ENCODE results near the gene ZBTB43. TPM values are rescaled to one million over a fixed set of nuclear protein-coding genes. Genes with fewer than 3 reads are reported as not detected.

Gene ZBTB43
- total RNA-seq, 4 donors from 2014 or later: 8.7 to 9.9 (median 9.4) TPM

DNA sequence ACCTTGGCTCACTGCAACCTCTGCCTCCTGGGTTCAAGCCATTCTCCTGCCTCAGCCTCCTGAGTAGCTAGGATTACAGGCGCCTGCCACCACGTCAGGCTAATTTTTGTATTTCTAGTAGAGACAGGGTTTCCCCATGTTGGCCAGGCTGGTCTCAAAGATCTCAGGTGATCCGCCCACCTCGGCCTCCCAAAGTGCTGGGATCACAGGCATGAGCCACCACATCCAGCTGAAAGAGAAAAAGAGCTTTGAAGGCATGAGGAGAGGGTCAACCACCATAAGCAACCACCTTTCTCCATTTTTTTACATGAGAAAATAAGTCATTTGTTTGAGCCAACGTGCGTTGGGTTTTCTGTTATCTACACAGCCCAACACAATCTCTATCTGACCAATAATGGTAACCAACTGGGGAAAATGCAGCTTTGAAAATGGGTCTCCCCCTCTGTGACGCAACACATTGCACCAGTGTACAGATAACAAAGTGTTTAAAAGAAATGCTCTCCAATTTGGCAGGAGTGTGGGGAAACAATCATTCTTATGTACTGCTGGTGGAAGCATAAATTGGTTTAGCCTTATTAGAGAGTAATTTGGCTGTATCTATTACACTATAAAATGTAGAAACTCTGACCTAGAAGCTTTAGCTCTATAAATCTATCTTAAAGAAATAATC, 45.8 kb upstream of the ZBTB43 start:
- H3K36me3 ChIP-seq: no peaks in the 10 kb centered on the region
- no peak overlapping the region for H3K27ac ChIP-seq (replicated peaks in 1 of 4)
- no peaks in the 10 kb centered on the region for H3K4me1 ChIP-seq
- H3K4me3 ChIP-seq: no peak overlapping the region
- intact Hi-C loops (cut with DNase I): no loop called here
- TF ChIP-seq POLR2A (IDR thresholded peaks at IDR 0.05; ENCODE audit: low read depth): no peak
- TF ChIP-seq, protein P1, sequence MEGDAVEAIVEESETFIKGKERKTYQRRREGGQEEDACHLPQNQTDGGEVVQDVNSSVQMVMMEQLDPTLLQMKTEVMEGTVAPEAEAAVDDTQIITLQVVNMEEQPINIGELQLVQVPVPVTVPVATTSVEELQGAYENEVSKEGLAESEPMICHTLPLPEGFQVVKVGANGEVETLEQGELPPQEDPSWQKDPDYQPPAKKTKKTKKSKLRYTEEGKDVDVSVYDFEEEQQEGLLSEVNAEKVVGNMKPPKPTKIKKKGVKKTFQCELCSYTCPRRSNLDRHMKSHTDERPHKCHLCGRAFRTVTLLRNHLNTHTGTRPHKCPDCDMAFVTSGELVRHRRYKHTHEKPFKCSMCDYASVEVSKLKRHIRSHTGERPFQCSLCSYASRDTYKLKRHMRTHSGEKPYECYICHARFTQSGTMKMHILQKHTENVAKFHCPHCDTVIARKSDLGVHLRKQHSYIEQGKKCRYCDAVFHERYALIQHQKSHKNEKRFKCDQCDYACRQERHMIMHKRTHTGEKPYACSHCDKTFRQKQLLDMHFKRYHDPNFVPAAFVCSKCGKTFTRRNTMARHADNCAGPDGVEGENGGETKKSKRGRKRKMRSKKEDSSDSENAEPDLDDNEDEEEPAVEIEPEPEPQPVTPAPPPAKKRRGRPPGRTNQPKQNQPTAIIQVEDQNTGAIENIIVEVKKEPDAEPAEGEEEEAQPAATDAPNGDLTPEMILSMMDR (IDR thresholded peaks at IDR 0.05): no peak
- TF ChIP-seq POLR2AphosphoS5 (IDR thresholded peaks at IDR 0.05): no peak
- TF ChIP-seq EP300 (IDR thresholded peaks at IDR 0.05): no peak
- H3K27me3 ChIP-seq: peaks cover 0 to 41% (median 0%) of the 10 kb centered on the region in 4 donors
- DNase-seq (ENCODE audit: extremely low spot score): no peak
- WGBS: 88% methylated on average over 5 of the region's 7 CpGs
- H3K9me3 ChIP-seq: no peaks in the 10 kb centered on the region

DNA sequence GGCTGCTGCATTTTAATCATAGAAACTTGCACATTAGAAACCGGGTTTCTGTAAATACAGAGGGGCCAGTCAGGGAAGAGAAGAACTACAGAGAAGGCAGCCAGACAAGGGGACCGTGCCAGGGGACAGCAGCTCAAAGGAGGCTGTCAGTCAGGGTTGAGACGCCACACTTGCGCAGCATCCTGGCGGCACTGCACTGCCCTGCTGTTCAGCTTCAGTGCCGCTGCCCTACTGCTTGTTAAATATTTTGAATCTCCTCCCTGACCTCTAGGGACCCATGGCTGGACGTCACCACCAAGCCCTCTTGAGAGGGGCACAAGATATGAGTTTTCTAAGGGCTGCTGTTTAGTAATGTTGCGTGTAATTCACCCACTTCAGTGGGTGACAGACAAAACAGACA, 43.6 kb upstream of the ZBTB43 start:
- no peak for DNase-seq (ENCODE audit: extremely low spot score)
- WGBS: 60% methylated on average over 8 of the region's 8 CpGs
- intact Hi-C loops (cut with DNase I): no loop called here

GRCh38 chr9:126763130-126763764, 41.6 kb upstream of the ZBTB43 start:
- 90% methylated on average over 7 of the region's 7 CpGs for WGBS
- TF ChIP-seq EP300 (IDR thresholded peaks at IDR 0.05) (no peak), POLR2A (IDR thresholded peaks at IDR 0.05; ENCODE audit: low read depth) (no peak), POLR2AphosphoS5 (IDR thresholded peaks at IDR 0.05) (no peak)
- TF ChIP-seq, protein P1 (IDR thresholded peaks at IDR 0.05): no peak
- DNase-seq (ENCODE audit: extremely low spot score): no peak
- no peak overlapping the region for H3K4me3 ChIP-seq
- H3K27me3 ChIP-seq: peaks cover 0 to 20% (median 0%) of the 10 kb centered on the region in 4 donors
- H3K36me3 ChIP-seq: no peaks in the 10 kb centered on the region
- H3K9me3 ChIP-seq: no peaks in the 10 kb centered on the region
- intact Hi-C loops (cut with DNase I): no loop called here
- no peaks in the 10 kb centered on the region for H3K4me1 ChIP-seq
- H3K27ac ChIP-seq (replicated peaks in 1 of 4): no peak overlapping the region

More for the DNA sequence above, 43.6 kb upstream of the ZBTB43 start:
- no peak overlapping the region for H3K27ac ChIP-seq (replicated peaks in 1 of 4)
- no peaks in the 10 kb centered on the region for H3K36me3 ChIP-seq
- TF ChIP-seq, protein P1 (IDR thresholded peaks at IDR 0.05): no peak
- no peaks in the 10 kb centered on the region for H3K9me3 ChIP-seq
- no peaks in the 10 kb centered on the region for H3K4me1 ChIP-seq
- no peak overlapping the region for H3K4me3 ChIP-seq
- peaks cover 0 to 21% (median 0%) of the 10 kb centered on the region in 4 donors for H3K27me3 ChIP-seq

- TF ChIP-seq, protein P1 (IDR thresholded peaks at IDR 0.05): peak in 1 of 3 experiments; percentile 42
- TF ChIP-seq POLR2A (IDR thresholded peaks at IDR 0.05; ENCODE audit: low read depth): no peak
- no peak for TF ChIP-seq EP300 (IDR thresholded peaks at IDR 0.05)
- no peak for TF ChIP-seq POLR2AphosphoS5 (IDR thresholded peaks at IDR 0.05)
- intact Hi-C loops (cut with DNase I): no loop called here
- Histone ChIP-seq H3K9me3 (peaks cover 0 to 9% (median 4%) of the 10 kb centered on the region in 4 donors), H3K27me3 (peaks cover 0 to 46% (median 2%) of the 10 kb centered on the region in 4 donors), H3K4me1 (no peaks in the 10 kb centered on the region), H3K4me3 (no peak overlapping the region), H3K27ac (replicated peaks in 1 of 4) (no peak overlapping the region), H3K36me3 (no peaks in the 10 kb centered on the region)
- DNase-seq (ENCODE audit: extremely low spot score): no peak
- 56% methylated on average over 14 of the region's 14 CpGs for whole genome bisulfite sequencing
Measured at GRCh38 chr9:126773004-126773607, 31.7 kb upstream of the ZBTB43 start.

Data from esophagus muscularis mucosa (tissue), 4 donors.